Measurements from ENCODE around the gene RBBP4. TPM values are rescaled to one million over a fixed set of nuclear protein-coding genes. Genes with fewer than 3 reads are reported as not detected.
A peak's percentile ranks its signal among the peaks of the same experiment; 100 is the strongest.

Gene RBBP4
- total RNA-seq, 4 donors from 2014 or later = 80.5 to 121 (median 90.5) TPM

GRCh38 chr1:32644426-32644825 lies 6.6 kb upstream of the RBBP4 start:
- Histone ChIP-seq H3K27ac (no peak overlapping the region), H3K9me3 (no peaks in the 10 kb centered on the region), H3K4me3 (no peak overlapping the region), H3K4me1 (peaks cover 23% of the 10 kb centered on the region), H3K36me3 (no peaks in the 10 kb centered on the region), H3K27me3 (no peaks in the 10 kb centered on the region)
- no peak for TF ChIP-seq POLR2AphosphoS5 (IDR thresholded peaks at IDR 0.05)
- no peak for TF ChIP-seq EP300 (IDR thresholded peaks at IDR 0.05)
- no peak for TF ChIP-seq POLR2A (IDR thresholded peaks at IDR 0.05)
- no peak for TF ChIP-seq CTCF (IDR thresholded peaks at IDR 0.05)
- WGBS = 82% methylated on average over 4 of the region's 4 CpGs
- DNase-seq (ENCODE audit: low spot score in 2 of 2) = no peak

GRCh38 chr1:32647308-32648134 lies 3.5 kb upstream of the RBBP4 start:
- DNase-seq (ENCODE audit: low spot score in 2 of 2) = no peak
- H3K27me3 ChIP-seq = no peaks in the 10 kb centered on the region
- H3K36me3 ChIP-seq = no peaks in the 10 kb centered on the region
- TF ChIP-seq POLR2AphosphoS5 (IDR thresholded peaks at IDR 0.05) (no peak), POLR2A (IDR thresholded peaks at IDR 0.05) (no peak), EP300 (IDR thresholded peaks at IDR 0.05) (no peak), CTCF (IDR thresholded peaks at IDR 0.05) (no peak)
- no peaks in the 10 kb centered on the region for H3K9me3 ChIP-seq
- no peak overlapping the region for H3K4me3 ChIP-seq
- peaks cover 37% of the 10 kb centered on the region for H3K4me1 ChIP-seq
- no peak overlapping the region for H3K27ac ChIP-seq
- WGBS = 73% methylated on average over 6 of the region's 6 CpGs

DNA sequence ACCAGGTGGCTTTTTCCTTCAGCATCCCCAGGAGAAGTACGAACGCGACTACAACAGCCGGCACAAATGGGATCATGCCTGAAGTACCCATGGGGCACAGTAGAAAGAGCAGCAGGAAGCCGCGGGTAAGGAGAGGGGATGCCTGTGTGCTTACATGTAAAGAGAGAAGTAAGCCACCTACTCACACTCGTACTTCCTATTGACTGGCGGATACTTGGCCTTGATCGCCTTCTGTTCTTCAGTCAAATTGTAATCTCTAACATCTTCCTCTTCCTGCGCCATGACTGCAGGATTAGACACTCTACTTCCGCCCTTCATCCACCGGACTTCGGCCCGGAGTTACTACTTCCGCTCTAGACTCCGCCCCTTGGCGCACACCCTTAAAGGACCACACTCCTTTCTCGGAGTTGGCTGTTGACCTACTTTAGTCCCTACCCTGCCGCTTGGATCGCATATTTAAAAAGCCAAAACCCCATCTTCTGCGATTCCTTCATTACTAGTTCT lies 708 bp upstream of the RBBP4 start, which contains the start of gene ZBTB8OS:
TSS of gene ZBTB8OS (minus strand) at position 303 of the 504 bp plus-strand sequence. CDS start at position 282, 21 bp downstream.
- peak within 1 kb of the TSS; percentile 99 for H3K27ac ChIP-seq
- peaks cover 13% of the 10 kb centered on the region for H3K36me3 ChIP-seq
- no peaks in the 10 kb centered on the region for H3K27me3 ChIP-seq
- H3K4me3 ChIP-seq = peak within 1 kb of the TSS; percentile 82
- WGBS = 0% methylated on average over 21 of the region's 21 CpGs
- no peaks in the 10 kb centered on the region for H3K9me3 ChIP-seq
- DNase-seq (ENCODE audit: low spot score in 2 of 2) = peak; percentile 96 to 97
- peaks cover 52% of the 10 kb centered on the region for H3K4me1 ChIP-seq
- TF ChIP-seq POLR2AphosphoS5 (IDR thresholded peaks at IDR 0.05) (peak; percentile 64 to 85 (median 74)), POLR2A (IDR thresholded peaks at IDR 0.05) (peak in 1 of 2 donors; percentile 60), EP300 (IDR thresholded peaks at IDR 0.05) (no peak), CTCF (IDR thresholded peaks at IDR 0.05) (no peak)

DNA sequence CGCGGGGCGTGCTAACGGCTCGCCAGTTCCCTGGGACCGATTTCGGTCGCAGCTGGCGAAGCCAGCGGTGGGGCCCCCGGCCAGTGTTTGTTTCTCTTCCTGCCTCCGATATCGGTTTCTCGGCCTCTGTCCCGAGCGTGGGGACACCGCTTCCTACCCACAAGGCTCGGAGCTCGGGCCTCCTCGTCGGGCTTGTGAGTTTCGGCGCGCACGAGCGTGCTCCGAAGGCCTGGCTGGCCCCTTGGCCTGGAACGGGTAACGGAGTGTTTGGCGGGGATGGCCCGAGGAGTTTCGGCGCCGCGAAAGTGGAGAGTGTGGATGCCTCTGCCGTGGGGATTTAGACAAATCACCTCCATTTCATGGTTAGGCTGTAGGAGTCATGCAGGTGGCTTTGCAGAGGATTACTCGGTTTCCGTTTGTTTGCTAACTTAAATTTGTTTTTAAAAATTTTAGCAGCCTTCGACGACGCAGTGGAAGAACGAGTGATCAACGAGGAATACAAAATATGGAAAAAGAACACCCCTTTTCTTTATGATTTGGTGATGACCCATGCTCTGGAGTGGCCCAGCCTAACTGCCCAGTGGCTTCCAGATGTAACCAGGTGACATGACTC lies 559 bp downstream of the RBBP4 start:
- Histone ChIP-seq H3K27ac (peak overlapping the region; percentile 99), H3K36me3 (peaks cover 20% of the 10 kb centered on the region), H3K27me3 (no peaks in the 10 kb centered on the region), H3K9me3 (no peaks in the 10 kb centered on the region), H3K4me1 (peaks cover 52% of the 10 kb centered on the region), H3K4me3 (peak overlapping the region; percentile 82)
- 2% methylated on average over 14 of the region's 43 CpGs for WGBS
- DNase-seq (ENCODE audit: low spot score in 2 of 2) = no peak
- TF ChIP-seq POLR2AphosphoS5 (IDR thresholded peaks at IDR 0.05) (no peak), CTCF (IDR thresholded peaks at IDR 0.05) (no peak), POLR2A (IDR thresholded peaks at IDR 0.05) (no peak), EP300 (IDR thresholded peaks at IDR 0.05) (no peak)

Data from suprapubic skin (tissue), 4 donors.